ENCODE results near the gene SORL1-AS1.

Gene SORL1-AS1

GRCh38 chr11:121453589-121454299 is 977 bp upstream of the SORL1-AS1 start:
- H3K27me3 ChIP-seq (ENCODE audit: control insufficient read depth, insufficient read depth, low read length) = peaks cover 51% of the 10 kb centered on the region
- intact Hi-C loops (cut with micrococcal nuclease) = no loop called here

More at GRCh38 chr11:121453589-121454299, 977 bp upstream of the SORL1-AS1 start:
- H3K79me1 ChIP-seq (ENCODE audit: low read depth in 1 of 2, low read length in 2 of 2) = no peaks in the 10 kb centered on the region; a peak in 1 of 4 replicates
- H2BK5ac ChIP-seq (ENCODE audit: low read depth, low read length, poor library complexity, severe bottlenecking) = no peak overlapping the region
- CTCF ChIA-PET = no interaction called here
- no peak overlapping the region for H2BK15ac ChIP-seq (ENCODE audit: low read depth, low read length)
- H2AK5ac ChIP-seq (ENCODE audit: low read depth, low read length) = no peak overlapping the region
- H3K14ac ChIP-seq (replicated peaks; ENCODE audit: low read depth, low read length) = no peak overlapping the region
- H4K8ac ChIP-seq (ENCODE audit: low read depth in 2 of 2, low read length in 2 of 2) = no peak overlapping the region
- no peak overlapping the region for H4K5ac ChIP-seq (ENCODE audit: low read depth, low read length)
- no peak overlapping the region for H3K18ac ChIP-seq (ENCODE audit: low read depth, low read length)
- H2AK9ac ChIP-seq (replicated peaks; ENCODE audit: low read depth, low read length, poor library complexity) = no peak overlapping the region
- H3K9me1 ChIP-seq (ENCODE audit: insufficient read depth, low read length) = no peaks in the 10 kb centered on the region
- no peak overlapping the region for H3K4ac ChIP-seq (ENCODE audit: low read depth, low read length)
- H3K36me3 ChIP-seq (ENCODE audit: control insufficient read depth, insufficient read depth, low read length) = no peaks in the 10 kb centered on the region
- H2BK20ac ChIP-seq (ENCODE audit: low read depth, low read length) = no peak overlapping the region
- TF ChIP-seq CEBPB (IDR thresholded peaks at IDR 0.05; ENCODE audit: low read depth, low read length) (no peak), RCOR1 (IDR thresholded peaks at IDR 0.05; ENCODE audit: insufficient replicate concordance, low read length) (no peak), NFE2L2 (IDR thresholded peaks at IDR 0.05; ENCODE audit: low read depth, low read length) (no peak), CTCF (conservative IDR thresholded peaks at IDR 0.05; ENCODE audit: low read depth, low read length) (no peak), USF2 (IDR thresholded peaks at IDR 0.05; ENCODE audit: low read depth, low read length) (no peak), MAZ (IDR thresholded peaks at IDR 0.05; ENCODE audit: borderline replicate concordance, low read depth, low read length) (no peak)
- ATAC-seq (ENCODE audit: low read depth) (no peak), DNase-seq (no peak)
- no peak overlapping the region for H2BK120ac ChIP-seq (ENCODE audit: low read depth, low read length)
- WGBS, 2 experiments (ENCODE audit: extremely low coverage in 2 of 2, insufficient read length in 1 of 2) = 100% methylated on average over 1 of the region's 6 CpGs; no CpG with 5 or more reads in 1 of the 2 experiments
- H3K9me3 ChIP-seq (ENCODE audit: control insufficient read depth, insufficient read depth, low read length) = no peaks in the 10 kb centered on the region
- H4K20me1 ChIP-seq (ENCODE audit: insufficient read depth, low read length) = no peaks in the 10 kb centered on the region
- H3K23ac ChIP-seq (ENCODE audit: low read depth, low read length) = no peak overlapping the region
- POLR2A ChIA-PET (ENCODE audit: unreplicated experiment) = no interaction called here
- H3K4me1 ChIP-seq (ENCODE audit: control insufficient read depth, insufficient read depth, low read length) = no peaks in the 10 kb centered on the region
- H4K91ac ChIP-seq (ENCODE audit: insufficient read depth, low read depth, low read length) = no peak overlapping the region
- dilution Hi-C loops (cut with HindIII; ENCODE audit: low sequenced_read_pairs, unreplicated experiment) = no loop called here
- H3K27ac ChIP-seq (ENCODE audit: insufficient read depth, low read length) = no peak overlapping the region
- no peak overlapping the region for H3K4me2 ChIP-seq (ENCODE audit: low read depth, low read length)
- in situ Hi-C loops (cut with MboI; ENCODE audit: low sequenced_read_pairs) = loop anchor here (25.0 kb wide), 1 partner anchor 659 kb away; the partner anchor contains the start of gene BLID
- no TSS peak for BruUV-seq (replicated peaks)
- H3K4me3 ChIP-seq (ENCODE audit: insufficient read depth, low read depth, low read length) = no peak overlapping the region
- no peak overlapping the region for H3K9ac ChIP-seq (ENCODE audit: low read depth, low read length)
- H2AFZ ChIP-seq (replicated peaks; ENCODE audit: low read length, poor library complexity) = no peak overlapping the region
- no peak overlapping the region for H3K56ac ChIP-seq (ENCODE audit: extremely low read depth, insufficient read depth, low read length)

All from IMR-90 (cell line).